H1 (cell line): ENCODE data around the gene ITGA11. TPM values are rescaled to one million over a fixed set of nuclear protein-coding genes. Genes with fewer than 3 reads are reported as not detected.
A peak's percentile ranks its signal among the peaks of the same experiment; 100 is the strongest.

Experiments
- CTCF ChIA-PET: fragments of 300-600 bp; sonication (Branson Sonifier 250); formaldehyde crosslinking; loops from one replicate; lab custom pipeline; 2021; ENCODE audit not compliant: partially characterized antibody; lab: Charles Lee
- POLR2A ChIA-PET: fragments of 300-600 bp; sonication (Branson Sonifier 250); formaldehyde crosslinking; loops from one replicate; lab custom pipeline; 2021; ENCODE audit warnings: inconsistent platforms; ENCODE audit not compliant: partially characterized antibody; lab: Charles Lee
- DNase-seq, 2 experiments: peaks; one replicate each; pipeline versions ENCODE4 v3.0.0 to v3.0.0-alpha.2; 2010 to 2022; ENCODE audit warnings: low spot score in 2 of 2, low read depth in 1 of 2, mixed read lengths in 1 of 2
- FAIRE-seq: peaks from 2 replicates; lab custom pipeline; 2011; peaks lifted over from hg19 to GRCh38; lab: Jason Lieb, UNC
- H2AFZ ChIP-seq: 2 replicates; pipeline ENCODE4 v1.8.1; 2012; ENCODE audit warnings: low read length, inconsistent platforms
- H2AK5ac ChIP-seq: 2 replicates; pipeline ENCODE4 v1.6.1; 2013; ENCODE audit warnings: low read depth, low read length
- H2BK120ac ChIP-seq: replicated peaks from 2 replicates; pipeline ENCODE3; 2013; ENCODE audit warnings: low read depth, low read length, inconsistent platforms
- H2BK12ac ChIP-seq: 2 replicates; pipeline ENCODE4 v1.6.1; 2013; ENCODE audit warnings: low read depth, low read length
- H2BK15ac ChIP-seq: 2 replicates; pipeline ENCODE4 v1.6.1; 2013; ENCODE audit warnings: low read length
- H2BK20ac ChIP-seq: 2 replicates; pipeline ENCODE4 v1.6.1; 2013; ENCODE audit warnings: low read length
- H2BK5ac ChIP-seq: 2 replicates; pipeline ENCODE4 v1.6.1; 2013; ENCODE audit warnings: low read depth, low read length
- H3K14ac ChIP-seq: 2 replicates; pipeline ENCODE4 v1.6.1; 2013; ENCODE audit warnings: inconsistent platforms; ENCODE audit not compliant: insufficient read length
- H3K18ac ChIP-seq: 2 replicates; pipeline ENCODE4 v1.6.1; 2013; ENCODE audit warnings: low read length; ENCODE audit errors: extremely low read depth
- H3K23ac ChIP-seq: 2 replicates; pipeline ENCODE4 v1.6.1; 2013; ENCODE audit warnings: inconsistent platforms; ENCODE audit not compliant: insufficient read length
- H3K23me2 ChIP-seq: 2 replicates; pipeline ENCODE4 v1.6.1; 2013; ENCODE audit warnings: low read depth, low read length
- H3K27ac ChIP-seq: 2 replicates; pipeline ENCODE4 v1.6.1; 2011; ENCODE audit warnings: low read depth, low read length, inconsistent platforms
- H3K27me3 ChIP-seq, 4 experiments: replicated peaks in 1 of 4; 1 replicate in 1 of 4; 2 replicates in 3 of 4; pipeline versions ENCODE4 v1.6.1 to v1.8.1; 2011 to 2013; ENCODE audit warnings: low read length in 3 of 4, mild to moderate bottlenecking in 3 of 4, inconsistent platforms in 2 of 4, mixed read lengths in 2 of 4, moderate library complexity in 1 of 4; ENCODE audit not compliant: control insufficient read depth in 3 of 4, insufficient read depth in 3 of 4; ENCODE audit errors: extremely low read depth in 1 of 4
- H3K36me3 ChIP-seq, 4 experiments: 2 replicates each; pipeline versions ENCODE4 v1.6.1 to v1.8.1; 2011 to 2013; ENCODE audit warnings: mild to moderate bottlenecking in 4 of 4, low read length in 3 of 4, moderate library complexity in 2 of 4, control low read depth in 1 of 4, inconsistent platforms in 1 of 4; ENCODE audit not compliant: insufficient read depth in 4 of 4, control insufficient read depth in 2 of 4
- H3K4ac ChIP-seq: replicated peaks from 2 replicates; pipeline ENCODE3; 2013; ENCODE audit warnings: low read length, low read depth, mixed read lengths, inconsistent platforms; ENCODE audit not compliant: insufficient read length
- H3K4me1 ChIP-seq, 4 experiments: replicated peaks in 1 of 4; 1 replicate in 1 of 4; 2 replicates in 3 of 4; pipeline versions ENCODE4 v1.6.1 to v1.8.1; 2011 to 2013; ENCODE audit warnings: low read length in 3 of 4, inconsistent platforms in 2 of 4, mixed read lengths in 1 of 4; ENCODE audit not compliant: insufficient read depth in 4 of 4, control insufficient read depth in 3 of 4
- H3K4me2 ChIP-seq, 2 experiments: 2 replicates each; pipeline versions ENCODE4 v1.6.1 to v1.8.1; 2011 to 2013; ENCODE audit warnings: low read depth in 2 of 2, low read length in 2 of 2, control low read depth in 1 of 2, inconsistent platforms in 1 of 2, mild to moderate bottlenecking in 1 of 2; ENCODE audit not compliant: insufficient read depth in 1 of 2
- H3K4me3 ChIP-seq, 4 experiments: fragments of 200-600, 300-600 bp in 1 of 4; sonication (generic), shearing (Covaris generic), sonication (Bioruptor Twin) in 1 of 4; 2 replicates each; pipeline versions ENCODE4 v1.5.1 to v1.8.1; 2011 to 2016; ENCODE audit warnings: low read length in 4 of 4, low read depth in 3 of 4, control low read depth in 2 of 4, inconsistent platforms in 2 of 4, mild to moderate bottlenecking in 2 of 4, mixed read lengths in 1 of 4, moderate library complexity in 1 of 4; ENCODE audit not compliant: insufficient read depth in 2 of 4; ENCODE audit errors: extremely low read depth in 1 of 4
- H3K56ac ChIP-seq: replicated peaks from 2 replicates; pipeline ENCODE3; 2013; ENCODE audit warnings: low read depth, mild to moderate bottlenecking, mixed read lengths, low read length, inconsistent platforms; ENCODE audit not compliant: insufficient read length
- H3K79me1 ChIP-seq: 2 replicates; pipeline ENCODE4 v1.6.1; 2013; ENCODE audit warnings: low read depth, low read length, control low read depth
- H3K79me2 ChIP-seq, 2 experiments: 2 replicates each; pipeline versions ENCODE4 v1.6.1 to v1.8.1; 2012 to 2013; ENCODE audit warnings: low read length in 2 of 2, mild to moderate bottlenecking in 2 of 2, inconsistent platforms in 1 of 2; ENCODE audit not compliant: insufficient read depth in 2 of 2, control insufficient read depth in 1 of 2
- H3K9ac ChIP-seq, 4 experiments: replicated peaks in 1 of 4; 1 replicate in 1 of 4; 2 replicates in 3 of 4; pipeline versions ENCODE4 v1.6.1 to v1.8.1; 2011 to 2013; ENCODE audit warnings: low read depth in 3 of 4, low read length in 3 of 4, control low read depth in 2 of 4, mild to moderate bottlenecking in 2 of 4, moderate library complexity in 2 of 4, inconsistent platforms in 1 of 4; ENCODE audit errors: extremely low read depth in 1 of 4
- H3K9me3 ChIP-seq, 2 experiments: 2 replicates each; pipeline versions ENCODE4 v1.6.1 to v1.8.1; 2012 to 2013; ENCODE audit warnings: mild to moderate bottlenecking in 2 of 2, moderate library complexity in 2 of 2, control low read depth in 1 of 2, inconsistent platforms in 1 of 2, low read depth in 1 of 2, low read length in 1 of 2, mixed read lengths in 1 of 2; ENCODE audit not compliant: insufficient read depth in 2 of 2
- H4K20me1 ChIP-seq, 2 experiments: replicated peaks in 1 of 2; 2 replicates each; pipeline versions ENCODE3 to v1.8.1; 2011 to 2013; ENCODE audit warnings: inconsistent platforms in 2 of 2, low read length in 2 of 2, mild to moderate bottlenecking in 1 of 2; ENCODE audit not compliant: insufficient read depth in 2 of 2, control insufficient read depth in 1 of 2
- H4K5ac ChIP-seq: 2 replicates; pipeline ENCODE4 v1.6.1; 2013; ENCODE audit warnings: low read length, low read depth, mixed read lengths, inconsistent platforms; ENCODE audit not compliant: insufficient read length
- H4K8ac ChIP-seq: 2 replicates; pipeline ENCODE4 v1.8.0; 2013; ENCODE audit warnings: mild to moderate bottlenecking, moderate library complexity, low read length, inconsistent platforms; ENCODE audit not compliant: insufficient read depth; ENCODE audit errors: extremely low read depth
- H4K91ac ChIP-seq: replicated peaks from 2 replicates; pipeline ENCODE3; 2013; ENCODE audit warnings: low read length, mixed read lengths, inconsistent platforms; ENCODE audit not compliant: insufficient read length
- KDM1A ChIP-seq: fragments of 200-600, 300-600 bp; sonication (generic); IDR thresholded peaks from 2 replicates; pipeline ENCODE4 v1.7.1; 2016; ENCODE audit warnings: mild to moderate bottlenecking, low read length, borderline replicate concordance
- RXRA ChIP-seq: IDR thresholded peaks from 2 replicates; pipeline ENCODE4 v1.6.1; 2011; ENCODE audit warnings: low read depth, mild to moderate bottlenecking, low read length, moderate library complexity; ENCODE audit not compliant: insufficient read depth
- TAF1 ChIP-seq: IDR thresholded peaks from 2 replicates; pipeline ENCODE4 v1.6.1; 2011; ENCODE audit warnings: mild to moderate bottlenecking, low read depth, low read length
- WGBS, 2 experiments: shearing (Covaris generic) in 1 of 2; methylation state at CpG; one replicate each; pipeline versions ENCODE4 v1.1.6 to v1.1.7; 2013 to 2015; ENCODE audit warnings: low lambda C conversion rate in 2 of 2, mixed read lengths in 2 of 2, inconsistent platforms in 1 of 2, low coverage in 1 of 2, missing lambda C conversion rate in 1 of 2; ENCODE audit not compliant: insufficient replicate concordance in 2 of 2, insufficient coverage in 1 of 2, insufficient read length in 1 of 2; ENCODE audit errors: extremely low coverage in 1 of 2, missing lambda C conversion rate in 1 of 2; 5-methylcytosine and 5-hydroxymethylcytosine counted together
- polyA plus RNA-seq, 7 experiments: library from polyadenylated mRNA; depleted of rRNA in 3 of 7; stranded (reverse) in 5 of 7; unstranded in 2 of 7; fragments of >200 nt in 5 of 7; fragments of 200-250 nt in 2 of 7; gene quantifications; 1 replicate in 5 of 7; 2 replicates in 1 of 7; 4 replicates in 1 of 7; pipeline versions ENCODE4 v1.2.1 to v1.2.3, GENCODE V29; 2011 to 2013; ENCODE audit warnings: missing spikeins in 2 of 7, mixed read lengths in 2 of 7
- total RNA-seq: library from RNA; stranded (reverse); fragmentation: NEBNext Ultra II Directional; extraction: Animal tissue kit (Norgen Biotek cat#: 25700); gene quantifications from 2 replicates; pipeline ENCODE4 v1.2.1, GENCODE V29; 2021

The ITGA11 gene
- total and polyA plus RNA-seq, 2 of the 8 experiments (the other 6 are each of a cell fraction or from before 2014, with no cell fraction given) = 0.05 to 0.06 TPM

GRCh38 chr15:68442041-68442440, 10.1 kb upstream of the ITGA11 start:
- CTCF ChIA-PET = interaction anchor here (0.6 to 2.0 kb wide), 4 partner anchors 11 to 135 kb away, joined by 3 to 8 read pairs (median 6); partner anchors contain the start of gene ITGA11

More at GRCh38 chr15:68442041-68442440, 10.1 kb upstream of the ITGA11 start:
- H3K18ac ChIP-seq = no peak overlapping the region
- no peak overlapping the region for H3K4ac ChIP-seq
- H3K56ac ChIP-seq = no peak overlapping the region
- H2AK5ac ChIP-seq = no peak overlapping the region
- peaks cover 0 to 1% (median 0%) of the 10 kb centered on the region in 4 experiments; a peak in 1 of 7 replicates for H3K27me3 ChIP-seq
- H3K27ac ChIP-seq = no peak overlapping the region
- H3K4me3 ChIP-seq = no peak overlapping the region
- no peak overlapping the region for H2BK20ac ChIP-seq
- no peaks in the 10 kb centered on the region for H3K9me3 ChIP-seq
- H2BK15ac ChIP-seq = no peak overlapping the region
- no peak for FAIRE-seq
- H3K79me1 ChIP-seq = no peaks in the 10 kb centered on the region
- no peak overlapping the region for H3K4me2 ChIP-seq
- H3K9ac ChIP-seq = no peak overlapping the region
- H2AFZ ChIP-seq = no peak overlapping the region
- H3K14ac ChIP-seq = no peak overlapping the region
- DNase-seq = peak in 1 of 2 experiments; percentile 11
- WGBS, 2 experiments = 94% methylated on average over 4 of the region's 4 CpGs; no CpG with 5 or more reads in 1 of the 2 experiments
- H3K23ac ChIP-seq = no peak overlapping the region
- no peaks in the 10 kb centered on the region for H3K4me1 ChIP-seq
- no peaks in the 10 kb centered on the region for H3K23me2 ChIP-seq
- H4K5ac ChIP-seq = no peak overlapping the region
- no peak overlapping the region for H2BK5ac ChIP-seq
- no peak overlapping the region for H2BK12ac ChIP-seq
- no peak for TF ChIP-seq RXRA
- TF ChIP-seq TAF1 = no peak
- TF ChIP-seq KDM1A = no peak
- TF ChIP-seq, all 59 proteins: peak for 0
- H3K79me2 ChIP-seq = no peaks in the 10 kb centered on the region
- no peak overlapping the region for H2BK120ac ChIP-seq
- POLR2A ChIA-PET = no interaction called here
- H3K36me3 ChIP-seq = no peaks in the 10 kb centered on the region
- H4K8ac ChIP-seq = no peak overlapping the region
- no peak overlapping the region for H4K91ac ChIP-seq
- H4K20me1 ChIP-seq = no peaks in the 10 kb centered on the region
